Tibial nerve (tissue), 4 donors: ENCODE results near the gene PC. TPM values are rescaled to one million over a fixed set of nuclear protein-coding genes. Genes with fewer than 3 reads are reported as not detected.
A peak's percentile ranks its signal among the peaks of the same experiment; 100 is the strongest.

Experiments
- DNase-seq, 2 donors: peaks; one replicate each; pipeline ENCODE4 v3.0.0-alpha.2; 2019; ENCODE audit warnings: low spot score in 2 of 2
- H3K27ac ChIP-seq, 4 donors: fragments of 200-600 bp; sonication (generic) in 3 of 4; one replicate each; pipeline ENCODE4 v1.5.1; 2017 to 2019; ENCODE audit warnings: mild to moderate bottlenecking in 1 of 4
- H3K27me3 ChIP-seq, 2 donors: fragments of 200-600 bp; sonication (generic) in 1 of 2; one replicate each; pipeline versions ENCODE4 v1.5.1 to v1.6.0; 2017 to 2019
- H3K36me3 ChIP-seq, 3 donors: fragments of 200-600 bp; sonication (generic); one replicate each; pipeline ENCODE4 v1.5.1; 2018 to 2019
- H3K4me1 ChIP-seq, 4 donors: fragments of 200-600 bp; sonication (generic) in 3 of 4; one replicate each; pipeline ENCODE4 v1.5.1; 2017 to 2019
- H3K4me3 ChIP-seq, 4 donors: fragments of 200-600 bp; sonication (generic) in 3 of 4; one replicate each; pipeline ENCODE4 v1.5.1; 2017 to 2019; ENCODE audit warnings: mild to moderate bottlenecking in 1 of 4, moderate library complexity in 1 of 4
- H3K9me3 ChIP-seq, 4 donors: fragments of 200-600 bp; sonication (generic) in 3 of 4; one replicate each; pipeline ENCODE4 v1.5.1; 2017 to 2019
- EP300 ChIP-seq, 2 donors: sonication (generic); formaldehyde crosslinking; IDR thresholded peaks; one replicate each; pipeline ENCODE4 v1.6.1; 2017; ENCODE audit warnings: antibody characterized with exemption in 2 of 2, mild to moderate bottlenecking in 1 of 2
- POLR2A ChIP-seq, 2 donors: fragments of 450-650 bp; IDR thresholded peaks; one replicate each; pipeline ENCODE4 v1.6.1; 2017; ENCODE audit warnings: antibody characterized with exemption in 2 of 2, mild to moderate bottlenecking in 2 of 2, moderate library complexity in 2 of 2
- WGBS, 2 donors: methylation state at CpG; one replicate each; pipeline ENCODE4 v1.1.5; 2018; 5-methylcytosine and 5-hydroxymethylcytosine counted together
- total RNA-seq, 4 donors: library from RNA; depleted of rRNA; stranded (reverse); fragments of >200 nt; gene quantifications; one replicate each; pipeline ENCODE4 v1.1.0, GENCODE V29; 2016
- TF ChIP-seq, protein P1 (sequence below), 5 experiments: fragments of 200-600 bp in 3 of 5; fragments of 450-650 bp in 2 of 5; sonication (generic) in 3 of 5; IDR thresholded peaks; one replicate each; pipeline ENCODE4 v1.5.1; 2016 to 2019; ENCODE audit warnings: antibody characterized with exemption in 5 of 5, mild to moderate bottlenecking in 3 of 5, moderate library complexity in 2 of 5

The PC gene
- total RNA-seq, 4 donors from 2014 or later = 82.5 to 135 (median 90.2) TPM

DNA sequence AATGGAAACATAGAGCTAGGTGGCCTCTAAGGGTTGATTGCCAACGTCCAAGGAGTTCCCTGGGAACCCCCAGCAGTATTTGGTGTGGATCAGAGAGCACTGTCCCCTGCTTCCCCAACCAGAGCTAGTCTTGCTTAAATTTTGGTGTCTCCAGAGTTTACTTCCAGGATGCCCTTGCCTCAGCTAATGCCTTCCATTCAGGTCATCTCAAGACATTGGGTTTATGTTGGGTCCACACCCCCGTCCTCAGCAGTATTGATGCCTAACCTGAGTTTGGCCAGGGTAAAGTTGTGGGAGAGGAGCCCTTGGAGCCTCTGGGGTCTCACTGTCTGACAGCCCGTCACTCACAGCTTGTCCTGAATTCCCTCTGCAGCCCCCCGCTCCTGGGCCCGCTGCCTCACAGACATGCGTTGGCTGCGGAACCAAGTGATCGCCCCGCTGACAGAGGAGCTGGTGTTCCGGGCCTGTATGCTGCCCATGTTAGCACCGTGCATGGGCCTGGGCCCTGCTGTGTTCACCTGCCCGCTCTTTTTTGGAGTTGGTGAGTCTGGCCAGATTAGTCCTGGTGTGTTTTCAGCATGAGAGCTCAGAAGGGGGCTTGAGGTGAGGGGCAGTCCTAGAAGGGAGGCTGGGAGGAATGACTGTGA is 113.6 kb downstream of the PC start:
- WGBS, 2 donors = 85 to 86% methylated on average over 9 to 12 of the region's 12 CpGs
- H3K36me3 ChIP-seq = peaks cover 0 to 59% (median 3%) of the 10 kb centered on the region in 3 donors
- no peaks in the 10 kb centered on the region for H3K27me3 ChIP-seq
- no peak for DNase-seq
- no peaks in the 10 kb centered on the region for H3K9me3 ChIP-seq
- TF ChIP-seq EP300 (IDR thresholded peaks at IDR 0.05) (no peak), POLR2A (IDR thresholded peaks at IDR 0.05) (no peak)
- TF ChIP-seq, protein P1, sequence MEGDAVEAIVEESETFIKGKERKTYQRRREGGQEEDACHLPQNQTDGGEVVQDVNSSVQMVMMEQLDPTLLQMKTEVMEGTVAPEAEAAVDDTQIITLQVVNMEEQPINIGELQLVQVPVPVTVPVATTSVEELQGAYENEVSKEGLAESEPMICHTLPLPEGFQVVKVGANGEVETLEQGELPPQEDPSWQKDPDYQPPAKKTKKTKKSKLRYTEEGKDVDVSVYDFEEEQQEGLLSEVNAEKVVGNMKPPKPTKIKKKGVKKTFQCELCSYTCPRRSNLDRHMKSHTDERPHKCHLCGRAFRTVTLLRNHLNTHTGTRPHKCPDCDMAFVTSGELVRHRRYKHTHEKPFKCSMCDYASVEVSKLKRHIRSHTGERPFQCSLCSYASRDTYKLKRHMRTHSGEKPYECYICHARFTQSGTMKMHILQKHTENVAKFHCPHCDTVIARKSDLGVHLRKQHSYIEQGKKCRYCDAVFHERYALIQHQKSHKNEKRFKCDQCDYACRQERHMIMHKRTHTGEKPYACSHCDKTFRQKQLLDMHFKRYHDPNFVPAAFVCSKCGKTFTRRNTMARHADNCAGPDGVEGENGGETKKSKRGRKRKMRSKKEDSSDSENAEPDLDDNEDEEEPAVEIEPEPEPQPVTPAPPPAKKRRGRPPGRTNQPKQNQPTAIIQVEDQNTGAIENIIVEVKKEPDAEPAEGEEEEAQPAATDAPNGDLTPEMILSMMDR (IDR thresholded peaks at IDR 0.05) = no peak
- H3K4me1 ChIP-seq = peaks cover 0 to 52% (median 27%) of the 10 kb centered on the region in 4 donors
- peak overlapping the region in 1 of 4 donors; percentile 98 for H3K27ac ChIP-seq
- peak overlapping the region in 2 of 4 donors; percentile 78 to 89 for H3K4me3 ChIP-seq

DNA sequence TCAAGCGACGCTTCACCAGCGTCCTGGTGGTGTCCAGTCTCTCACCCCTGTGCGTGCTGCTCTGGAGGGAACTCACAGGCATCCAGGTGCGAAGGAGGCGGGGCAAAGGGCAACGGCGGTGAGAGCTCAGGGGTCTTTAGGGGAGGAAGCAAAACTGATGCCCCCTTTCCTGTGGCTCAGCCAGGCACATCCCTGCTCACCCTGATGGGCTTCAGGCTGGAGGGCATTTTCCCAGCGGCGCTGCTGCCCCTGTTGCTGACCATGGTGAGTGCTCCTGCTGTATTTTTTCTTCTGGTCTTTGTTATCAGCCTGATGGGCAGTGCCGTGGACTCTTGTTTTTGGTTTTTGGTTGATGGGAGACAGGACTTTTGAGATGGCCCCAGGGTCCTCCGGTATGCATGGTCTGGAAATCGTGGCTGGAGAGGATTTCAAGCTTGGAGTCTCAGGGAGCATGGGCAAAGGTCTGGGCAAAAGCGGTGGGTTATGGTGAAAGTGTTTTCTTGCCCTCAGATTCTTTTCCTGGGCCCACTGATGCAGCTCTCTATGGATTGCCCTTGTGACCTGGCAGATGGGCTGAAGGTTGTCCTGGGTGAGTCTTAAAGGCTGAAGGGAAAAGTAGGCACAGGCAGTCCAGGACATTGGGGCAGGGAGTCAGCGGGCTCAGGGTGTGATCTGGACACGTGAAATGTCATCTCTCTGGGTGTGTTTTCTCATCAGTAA is 114.2 kb downstream of the PC start:
- Histone ChIP-seq H3K4me1 (peaks cover 0 to 53% (median 27%) of the 10 kb centered on the region in 4 donors), H3K36me3 (peaks cover 0 to 58% (median 3%) of the 10 kb centered on the region in 3 donors), H3K27me3 (no peaks in the 10 kb centered on the region), H3K27ac (peak overlapping the region; percentile 83 to 98 (median 97)), H3K4me3 (peak overlapping the region; percentile 76 to 89 (median 80)), H3K9me3 (no peaks in the 10 kb centered on the region)
- 14 to 16% methylated on average over 13 to 16 of the region's 16 CpGs for WGBS, 2 donors
- no peak for DNase-seq
- TF ChIP-seq POLR2A (IDR thresholded peaks at IDR 0.05) (no peak), EP300 (IDR thresholded peaks at IDR 0.05) (no peak)
- TF ChIP-seq, protein P1 (IDR thresholded peaks at IDR 0.05) = no peak

DNA sequence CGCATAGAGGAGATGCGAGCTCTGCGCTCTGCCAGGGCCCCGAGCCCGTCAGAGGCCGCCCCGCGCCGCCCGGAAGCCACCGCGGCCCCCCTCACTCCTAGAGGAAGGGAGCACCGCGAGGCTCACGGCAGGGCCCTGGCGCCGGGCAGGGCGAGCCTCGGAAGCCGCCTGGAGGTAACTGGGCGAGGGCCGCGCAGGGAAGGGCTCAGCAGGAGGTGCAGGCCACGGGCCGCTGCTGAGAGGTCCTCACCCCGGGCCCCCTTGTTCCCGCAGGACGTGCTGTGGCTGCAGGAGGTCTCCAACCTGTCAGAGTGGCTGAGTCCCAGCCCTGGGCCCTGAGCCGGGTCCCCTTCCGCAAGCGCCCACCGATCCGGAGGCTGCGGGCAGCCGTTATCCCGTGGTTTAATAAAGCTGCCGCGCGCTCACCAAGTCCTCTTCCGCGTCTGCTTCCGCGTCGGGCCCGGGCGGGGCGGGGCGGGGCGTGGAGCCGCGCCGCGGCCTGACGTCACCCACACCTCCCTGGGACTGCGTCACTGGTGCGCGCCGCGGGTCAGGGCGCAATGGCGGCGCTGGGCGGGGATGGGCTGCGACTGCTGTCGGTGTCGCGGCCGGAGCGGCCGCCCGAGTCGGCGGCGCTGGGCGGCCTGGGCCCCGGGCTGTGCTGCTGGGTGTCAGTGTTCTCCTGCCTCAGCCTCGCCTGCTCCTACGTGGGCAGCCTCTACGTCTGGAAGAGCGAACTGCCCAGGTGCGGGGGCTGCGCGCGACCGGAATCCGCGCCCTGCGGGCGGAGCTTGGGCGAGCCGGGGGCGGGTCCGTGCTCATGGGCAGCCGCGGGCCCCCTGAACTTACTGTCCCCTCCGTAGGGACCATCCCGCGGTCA is 115.0 kb downstream of the PC start, which contains the start of gene RCE1:
Gene RCE1 (plus strand): TSS at position 546 of the 880 bp plus-strand sequence. CDS start 15 bp downstream, at position 561.
- TF ChIP-seq, protein P1 (IDR thresholded peaks at IDR 0.05) = peak in 2 of 5 experiments; percentile 28 to 52
- TF ChIP-seq POLR2A (IDR thresholded peaks at IDR 0.05) (peak; percentile 76 to 96), EP300 (IDR thresholded peaks at IDR 0.05) (peak; percentile 48 to 89)

DNA sequence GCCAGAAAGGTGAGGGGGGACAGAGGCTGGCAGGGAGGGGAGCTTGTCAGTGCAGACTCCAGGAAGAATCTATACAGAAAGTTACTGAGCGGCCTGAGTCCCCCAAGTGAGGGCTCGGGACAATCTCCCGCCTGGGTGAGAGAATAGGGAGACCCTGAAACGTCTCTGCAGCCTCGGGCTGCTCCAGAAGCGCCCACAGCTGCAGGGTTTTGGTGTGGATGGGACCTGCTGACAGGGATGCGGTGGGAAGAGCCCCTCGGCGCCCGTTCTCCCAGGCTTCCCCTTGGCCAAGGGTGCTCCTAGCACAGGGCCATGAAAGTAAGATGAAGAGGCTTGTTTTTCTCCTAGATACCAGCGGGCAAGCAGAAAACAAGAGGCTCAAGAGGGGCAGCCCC is 115.7 kb downstream of the PC start:
- no peaks in the 10 kb centered on the region for H3K27me3 ChIP-seq
- peak overlapping the region; percentile 83 to 98 (median 97) for H3K27ac ChIP-seq
- H3K9me3 ChIP-seq = no peaks in the 10 kb centered on the region
- no peak for DNase-seq
- H3K4me3 ChIP-seq = peak overlapping the region; percentile 76 to 89 (median 80)
- H3K4me1 ChIP-seq = peaks cover 0 to 53% (median 27%) of the 10 kb centered on the region in 4 donors
- 1 to 2% methylated on average over 10 to 11 of the region's 11 CpGs for WGBS, 2 donors
- no peak for TF ChIP-seq EP300 (IDR thresholded peaks at IDR 0.05)
- TF ChIP-seq POLR2A (IDR thresholded peaks at IDR 0.05) = no peak
- H3K36me3 ChIP-seq = peaks cover 0 to 57% (median 3%) of the 10 kb centered on the region in 3 donors

More for the DNA sequence above, 115.0 kb downstream of the PC start, which contains the start of gene RCE1:
- DNase-seq = peak; percentile 82 to 84
- Histone ChIP-seq H3K9me3 (no peaks in the 10 kb centered on the region), H3K27ac (peak within 1 kb of the TSS; percentile 83 to 98 (median 97)), H3K27me3 (no peaks in the 10 kb centered on the region), H3K4me1 (peaks cover 0 to 53% (median 27%) of the 10 kb centered on the region in 4 donors), H3K36me3 (peaks cover 0 to 58% (median 3%) of the 10 kb centered on the region in 3 donors), H3K4me3 (peak within 1 kb of the TSS; percentile 76 to 89 (median 80))
- WGBS, 2 donors = 0 to 1% methylated on average over 31 to 47 of the region's 98 CpGs

DNA sequence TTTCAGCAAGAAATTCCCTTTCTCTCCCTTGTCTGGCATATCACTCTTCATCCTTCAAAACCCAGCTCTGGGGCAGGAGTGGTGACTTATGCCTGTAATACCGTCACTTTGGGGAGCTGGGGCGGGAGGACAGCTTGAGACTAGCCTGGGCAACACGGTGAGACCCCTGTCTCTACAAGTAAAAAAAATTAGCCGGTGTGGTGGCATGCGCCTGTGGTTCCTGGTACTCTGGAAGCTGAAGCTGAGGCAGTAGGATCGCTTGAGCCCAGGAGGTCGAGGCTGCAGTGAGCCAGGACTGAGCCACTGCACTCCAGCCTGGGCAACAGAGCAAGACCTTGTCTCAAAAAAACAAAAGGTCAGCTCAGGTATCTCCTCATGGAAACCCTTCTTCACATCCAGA is 116.3 kb downstream of the PC start:
- WGBS, 2 donors = 83 to 90% methylated on average over 7 of the region's 7 CpGs

More for the DNA sequence above, 116.3 kb downstream of the PC start:
- H3K36me3 ChIP-seq = peaks cover 0 to 51% (median 3%) of the 10 kb centered on the region in 3 donors
- TF ChIP-seq POLR2A (IDR thresholded peaks at IDR 0.05) (no peak), EP300 (IDR thresholded peaks at IDR 0.05) (no peak)
- TF ChIP-seq, protein P1 (IDR thresholded peaks at IDR 0.05) = no peak
- H3K27ac ChIP-seq = peak overlapping the region in 2 of 4 donors; percentile 96 to 98
- no peaks in the 10 kb centered on the region for H3K27me3 ChIP-seq
- H3K9me3 ChIP-seq = no peaks in the 10 kb centered on the region
- peaks cover 0 to 53% (median 27%) of the 10 kb centered on the region in 4 donors for H3K4me1 ChIP-seq
- peak overlapping the region; percentile 76 to 89 (median 80) for H3K4me3 ChIP-seq
- no peak for DNase-seq
